HG03432 (cell line): Measurements from ENCODE around the gene TMEM207.
"Not testable (repeated sequence)": the region's sequence is repeated elsewhere in the genome, so short reads cannot be mapped to it uniquely, and the experiment has no call there.

ENCODE experiments used
- ATAC-seq: cut with Tn5 transposase; IDR thresholded peaks from one replicate; pipeline ENCODE4 v1.9.1; 2021; ENCODE audit warnings: mild to moderate bottlenecking, moderate library complexity; ENCODE audit not compliant: unreplicated experiment

TMEM207 gene

GRCh38 chr3:190449801-190450200 is at the start of gene TMEM207:
Gene TMEM207 (minus strand): TSS chr3:190449901. CDS start chr3:190449809, 92 bp downstream.
- no peak for ATAC-seq

DNA sequence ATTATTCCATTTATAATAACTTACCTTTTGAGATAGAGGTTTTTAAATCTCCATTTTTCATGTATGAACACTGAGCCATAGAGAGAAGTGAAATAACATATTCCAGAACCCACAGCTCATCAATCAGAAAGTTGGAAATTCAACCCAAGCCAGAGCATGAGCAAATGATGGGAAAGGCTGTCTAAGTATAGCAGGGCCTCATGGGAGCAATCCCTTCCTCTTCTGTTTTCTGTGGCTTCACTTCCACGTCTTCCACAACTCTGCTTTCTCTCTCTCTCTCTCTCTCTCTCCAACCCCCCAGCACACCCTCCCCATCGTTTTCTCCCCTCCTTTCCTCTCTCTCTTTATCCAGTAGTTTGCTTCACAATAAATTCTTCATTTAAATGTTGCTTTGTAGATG is 49.4 kb upstream of the TMEM207 start:
- ATAC-seq: no peak

DNA sequence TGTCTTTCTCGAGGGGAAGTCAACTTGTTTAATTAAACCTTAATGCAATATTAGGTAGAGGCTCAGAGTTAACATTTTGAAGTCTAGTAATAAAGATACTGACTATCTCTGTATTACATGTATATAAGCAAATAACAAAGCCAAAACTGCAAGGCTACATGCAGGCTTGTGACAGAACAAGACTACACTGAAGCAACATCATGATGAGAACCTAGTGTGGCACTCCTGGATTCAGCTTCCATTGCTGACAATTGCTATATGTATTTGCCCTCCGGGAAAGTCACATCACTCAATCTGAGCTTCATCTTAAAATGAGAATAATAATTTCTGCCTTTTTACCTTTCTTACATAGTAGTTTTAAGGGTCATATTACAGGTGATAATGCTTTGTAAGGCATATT is 48.6 kb upstream of the TMEM207 start:
- no peak for ATAC-seq

- no peak for ATAC-seq
These were observed 48.1 kb upstream of the TMEM207 start for GRCh38 chr3:190497811-190498210.

GRCh38 chr3:190496859-190497258 is 47.2 kb upstream of the TMEM207 start:
- ATAC-seq: no peak

- no peak for ATAC-seq
These were observed 46.1 kb upstream of the TMEM207 start for GRCh38 chr3:190495796-190496195.

- ATAC-seq: no peak
These were observed 45.7 kb upstream of the TMEM207 start for GRCh38 chr3:190495354-190495753.

DNA sequence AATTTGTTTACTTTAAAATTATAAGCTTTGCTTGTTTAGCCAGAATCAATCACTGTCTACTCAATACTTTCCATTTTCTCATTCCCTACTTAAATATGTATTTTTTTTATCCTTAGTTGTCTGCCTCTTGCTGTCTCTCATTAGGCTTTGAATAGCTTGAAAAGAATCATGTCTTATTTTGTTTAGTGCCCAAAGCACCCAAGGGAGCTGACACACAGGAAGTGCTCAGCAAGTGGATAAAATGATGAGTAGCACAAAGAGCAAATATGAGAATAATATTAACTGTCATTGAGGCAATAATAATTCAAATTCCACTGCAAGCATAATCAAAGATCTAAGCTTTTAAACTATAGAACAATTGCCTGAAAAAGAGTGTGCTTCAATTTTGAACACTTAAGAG is 45.2 kb upstream of the TMEM207 start:
- no peak for ATAC-seq

- no peak for ATAC-seq
These were observed 43.3 kb upstream of the TMEM207 start for GRCh38 chr3:190492966-190493365.

- no peak for ATAC-seq
These were observed 42.4 kb upstream of the TMEM207 start for GRCh38 chr3:190492129-190492528.

- no peak for ATAC-seq
These were observed 41.9 kb upstream of the TMEM207 start for GRCh38 chr3:190491533-190492054.

DNA sequence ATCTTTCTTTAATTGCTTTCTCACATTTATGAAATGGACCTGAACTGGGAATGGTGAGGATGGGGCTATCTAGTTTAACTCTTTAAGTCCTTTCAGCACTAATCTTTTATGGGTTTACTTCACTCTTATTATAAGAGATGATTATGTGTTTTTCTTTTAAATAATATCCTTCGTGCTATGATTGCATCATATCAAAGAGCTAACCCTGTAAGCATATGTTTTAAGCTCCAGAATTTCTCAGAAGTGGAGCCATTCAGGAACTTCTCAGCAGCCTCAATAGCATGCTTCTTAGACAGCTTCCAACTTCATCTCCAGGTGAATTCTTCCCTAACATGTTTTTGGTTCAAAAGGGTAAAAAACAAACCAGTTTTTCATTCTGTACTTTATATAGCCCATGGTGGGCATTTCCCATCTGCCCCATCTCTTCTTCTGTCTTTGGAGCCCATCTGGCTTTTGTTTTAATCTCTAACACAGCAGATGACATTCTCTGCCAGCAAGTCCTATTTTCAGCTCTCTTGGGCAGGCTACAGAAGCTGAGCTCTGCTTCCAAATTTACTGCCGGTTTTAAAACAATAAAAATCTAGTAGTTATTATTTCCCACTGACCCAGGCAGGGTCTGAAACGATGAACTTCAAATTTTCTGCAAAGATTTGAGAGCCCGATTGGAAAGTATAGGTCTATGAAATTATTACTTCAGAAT is 37.4 kb upstream of the TMEM207 start:
- ATAC-seq: no peak

- no peak for ATAC-seq
These were observed 36.8 kb upstream of the TMEM207 start for GRCh38 chr3:190486533-190486864.

- ATAC-seq: no peak
These were observed 36.3 kb upstream of the TMEM207 start for GRCh38 chr3:190485830-190486532.

GRCh38 chr3:190481779-190482178 is 32.1 kb upstream of the TMEM207 start:
- no peak for ATAC-seq

- not testable (repeated sequence) for ATAC-seq
These were observed 23.6 kb upstream of the TMEM207 start for GRCh38 chr3:190473261-190473660.

DNA sequence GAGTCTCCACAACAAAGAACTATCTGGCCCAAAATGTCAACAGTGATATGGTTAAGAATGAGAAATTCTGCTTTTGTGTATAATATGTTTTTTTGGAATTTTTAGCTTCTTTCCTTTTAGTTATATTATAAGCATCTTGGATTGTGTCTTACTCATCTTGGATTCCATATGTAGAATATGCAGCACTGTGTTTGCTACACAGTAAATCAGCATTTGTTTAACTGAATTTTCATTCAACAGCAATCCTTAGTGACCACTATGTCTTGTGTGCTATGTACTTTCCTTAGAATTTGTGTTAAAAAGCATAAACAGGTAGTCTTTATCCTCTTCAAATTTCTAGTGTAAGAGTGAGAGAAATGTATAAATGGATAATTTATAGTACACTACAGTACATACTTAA is 18.2 kb upstream of the TMEM207 start:
- no peak for ATAC-seq

DNA sequence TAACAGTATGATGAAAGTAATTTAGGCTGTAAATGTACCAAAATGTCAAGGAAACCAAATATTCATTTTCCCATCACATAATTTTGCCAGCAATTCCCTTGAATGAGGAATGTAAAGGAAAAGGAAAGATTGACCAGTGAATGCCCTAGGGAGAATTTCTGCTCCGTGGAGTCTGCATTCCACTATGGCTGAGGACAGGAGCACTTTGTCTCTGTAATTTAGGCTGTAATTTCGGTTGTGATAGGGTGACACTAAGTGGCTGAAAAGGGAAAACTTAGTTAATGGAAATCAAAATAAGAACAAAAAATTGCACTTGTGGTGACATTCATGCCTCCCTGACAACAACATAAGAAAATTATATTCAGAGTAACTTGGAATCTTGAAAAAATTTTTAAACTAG is 8.3 kb upstream of the TMEM207 start:
- no peak for ATAC-seq

DNA sequence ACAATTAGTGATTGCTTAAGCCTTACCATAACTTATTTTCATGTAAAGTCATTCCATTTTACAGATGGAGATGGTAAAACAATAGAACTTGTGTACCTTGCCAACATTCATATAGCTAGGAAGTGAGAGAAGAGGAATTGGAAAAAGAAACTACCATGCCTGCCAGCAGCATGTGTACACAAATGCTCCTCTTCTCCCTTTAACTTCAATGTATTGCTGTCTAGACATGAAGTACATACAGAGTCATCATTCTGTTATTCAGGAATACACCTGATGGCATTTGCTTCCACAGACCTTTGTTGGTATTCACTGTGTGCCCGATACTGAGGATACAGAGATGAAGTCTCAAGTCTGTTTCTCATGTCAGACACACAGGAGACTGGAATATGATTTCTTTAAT is 7.1 kb upstream of the TMEM207 start:
- ATAC-seq: no peak

- ATAC-seq: no peak
These were observed 6.1 kb upstream of the TMEM207 start for GRCh38 chr3:190455828-190456227.

- no peak for ATAC-seq
These were observed 1.4 kb downstream of the TMEM207 start for GRCh38 chr3:190448256-190448655.

DNA sequence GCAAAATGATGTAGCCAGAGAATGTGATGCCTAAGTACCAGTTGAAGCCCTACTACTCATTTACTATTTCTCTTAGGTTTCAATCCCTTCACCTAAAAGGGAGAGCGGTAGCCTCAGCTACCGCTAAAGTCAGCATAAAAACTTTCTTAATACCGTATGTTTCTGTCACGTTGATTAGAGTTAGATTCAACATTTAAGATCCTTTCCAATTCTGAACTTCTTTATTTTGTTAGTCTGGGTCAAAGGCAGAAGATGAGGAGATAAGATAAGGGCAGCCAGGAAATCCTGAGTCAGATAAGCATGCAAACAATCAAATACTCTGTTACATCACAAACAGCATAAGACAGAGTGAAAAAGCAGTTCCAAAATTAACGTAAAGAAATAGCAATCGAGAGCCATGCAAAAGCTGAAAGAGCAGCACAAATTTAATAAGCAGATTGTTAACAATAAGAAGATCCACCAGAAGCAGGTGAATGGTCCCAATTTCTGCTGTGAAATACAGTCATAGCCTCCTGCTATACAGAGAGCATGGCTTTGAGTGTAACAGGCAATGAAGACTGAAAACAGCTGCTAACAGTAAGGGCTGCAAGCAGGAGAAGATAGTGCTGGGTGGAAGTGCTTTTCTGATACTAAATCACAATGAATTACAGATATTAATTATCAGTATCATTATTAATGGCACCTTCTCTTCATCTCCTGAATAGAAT is 3.0 kb downstream of the TMEM207 start:
- no peak for ATAC-seq
